Measurements from ENCODE around the gene RPS10. TPM values are rescaled to one million over a fixed set of nuclear protein-coding genes. Genes with fewer than 3 reads are reported as not detected.
A peak's percentile ranks its signal among the peaks of the same experiment; 100 is the strongest.

Gene RPS10
- total and polyA plus RNA-seq, 2 of the 8 experiments (the other 6 are each of a cell fraction or from before 2014, with no cell fraction given): 2,408 to 11,142 TPM

GRCh38 chr6:34465531-34466241 lies 39.8 kb upstream of the RPS10 start, which contains the start of gene PACSIN1:
PACSIN1 (plus strand) TSS chr6:34466076; CDS start chr6:34526306, 60,230 bp downstream.
- Histone ChIP-seq H3K4me3 (ENCODE audit: extremely low read depth in 1 of 4, insufficient read depth in 2 of 4, low read depth in 3 of 4, low read length in 4 of 4) (peak within 1 kb of the TSS; percentile 56 to 98 (median 64)), H3K23me2 (ENCODE audit: low read depth, low read length) (peaks cover 14% of the 10 kb centered on the region), H3K79me2 (ENCODE audit: control insufficient read depth in 1 of 2, insufficient read depth in 2 of 2, low read length in 2 of 2) (no peaks in the 10 kb centered on the region), H2BK20ac (ENCODE audit: low read length) (no peak within 1 kb of the TSS), H3K4ac (replicated peaks; ENCODE audit: insufficient read length, low read depth, low read length) (no peak within 1 kb of the TSS), H2BK120ac (replicated peaks; ENCODE audit: low read depth, low read length) (no peak within 1 kb of the TSS), H2AK5ac (ENCODE audit: low read depth, low read length) (no peak within 1 kb of the TSS), H3K36me3 (ENCODE audit: control insufficient read depth in 2 of 4, insufficient read depth in 4 of 4, low read length in 3 of 4) (no peaks in the 10 kb centered on the region), H2BK12ac (ENCODE audit: low read depth, low read length) (peak within 1 kb of the TSS; percentile 55; the same call in 1 of the 2 replicates), H3K27me3 (replicated peaks in 1 of 4; ENCODE audit: control insufficient read depth in 3 of 4, extremely low read depth in 1 of 4, insufficient read depth in 3 of 4, low read length in 3 of 4) (peaks cover 0 to 11% (median 8%) of the 10 kb centered on the region in 4 experiments; a peak in 4 of 7 replicates), H3K4me2 (ENCODE audit: insufficient read depth in 1 of 2, low read depth in 2 of 2, low read length in 2 of 2) (peak within 1 kb of the TSS; percentile 76 to 100), H2AFZ (ENCODE audit: low read length) (peak within 1 kb of the TSS; percentile 94), H2BK15ac (ENCODE audit: low read length) (0 out of 2 replicates have a peak within 1 kb of the TSS, but pooled peaks have one; percentile 46), H3K23ac (ENCODE audit: insufficient read length) (no peak within 1 kb of the TSS), H4K8ac (ENCODE audit: extremely low read depth, insufficient read depth, low read length) (peak within 1 kb of the TSS; percentile 82), H3K27ac (ENCODE audit: low read depth, low read length) (no peak within 1 kb of the TSS), H3K4me1 (replicated peaks in 1 of 4; ENCODE audit: control insufficient read depth in 3 of 4, insufficient read depth in 4 of 4, low read length in 3 of 4) (peaks cover 0 to 13% (median 8%) of the 10 kb centered on the region in 4 experiments; a peak in 6 of 7 replicates), H3K9ac (replicated peaks in 1 of 4; ENCODE audit: extremely low read depth in 1 of 4, low read depth in 3 of 4, low read length in 3 of 4) (peak within 1 kb of the TSS in 1 of 4 experiments; percentile 33; a peak in 2 of 7 replicates), H3K56ac (replicated peaks; ENCODE audit: insufficient read length, low read depth, low read length) (peak within 1 kb of the TSS; percentile 51), H4K20me1 (replicated peaks in 1 of 2; ENCODE audit: control insufficient read depth in 1 of 2, insufficient read depth in 2 of 2, low read length in 2 of 2) (no peaks in the 10 kb centered on the region), H4K91ac (replicated peaks; ENCODE audit: insufficient read length, low read length) (no peak within 1 kb of the TSS), H3K79me1 (ENCODE audit: low read depth, low read length) (no peaks in the 10 kb centered on the region), H4K5ac (ENCODE audit: insufficient read length, low read depth, low read length) (peak within 1 kb of the TSS; percentile 16), H3K14ac (ENCODE audit: insufficient read length) (no peak within 1 kb of the TSS), H3K9me3 (ENCODE audit: insufficient read depth in 2 of 2, low read depth in 1 of 2, low read length in 1 of 2) (no peaks in the 10 kb centered on the region), H2BK5ac (ENCODE audit: low read depth, low read length) (no peak within 1 kb of the TSS), H3K18ac (ENCODE audit: extremely low read depth, low read length) (peak within 1 kb of the TSS; percentile 60)
- DNase-seq (ENCODE audit: low read depth in 1 of 2, low spot score in 2 of 2): peak in 1 of 2 experiments; percentile 77
- 4% methylated on average over 32 of the region's 67 CpGs; no CpG with 5 or more reads in 1 of the 2 experiments for WGBS, 2 experiments (ENCODE audit: extremely low coverage in 1 of 2, insufficient coverage in 1 of 2, insufficient read length in 1 of 2, insufficient replicate concordance in 2 of 2, low coverage in 1 of 2, low lambda C conversion rate in 2 of 2, missing lambda C conversion rate in 1 of 2)
- ChIA-PET CTCF (ENCODE audit: partially characterized antibody) (interaction anchor here (0.6 to 13.0 kb wide), 9 partner anchors 8 to 555 kb away, joined by 3 to 213 read pairs (median 3); partner anchors contain the start of gene SMIM29), POLR2A (ENCODE audit: partially characterized antibody) (interaction anchor here (0.9 to 2.9 kb wide), 7 partner anchors 9 to 115 kb away, joined by 3 to 11 read pairs (median 4); no protein-coding TSS in a partner anchor)
- no peak for FAIRE-seq
- TF ChIP-seq NANOG (IDR thresholded peaks at IDR 0.05; ENCODE audit: insufficient read depth, low read depth, low read length, poor library complexity, severe bottlenecking): no peak
- TF ChIP-seq CREB1 (IDR thresholded peaks at IDR 0.05): peak; percentile 70
- peak; percentile 25; the same call in 1 of the 2 replicates for TF ChIP-seq POLR2AphosphoS5 (IDR thresholded peaks at IDR 0.05; ENCODE audit: low read depth, low read length)
- TF ChIP-seq POLR2A (IDR thresholded peaks at IDR 0.05; ENCODE audit: control extremely low read depth in 1 of 2, low read depth in 2 of 2, low read length in 2 of 2): no peak
- peak; percentile 55 for TF ChIP-seq TAF1 (IDR thresholded peaks at IDR 0.05; ENCODE audit: low read depth, low read length)
- TF ChIP-seq SRF (IDR thresholded peaks at IDR 0.05; ENCODE audit: low read depth, low read length): no peak
- peak; percentile 13 for TF ChIP-seq ASH2L (IDR thresholded peaks at IDR 0.05; ENCODE audit: low read length)
- TF ChIP-seq BCL11A (IDR thresholded peaks at IDR 0.05; ENCODE audit: low read depth in 2 of 2, low read length in 2 of 2): no peak
- TF ChIP-seq TEAD4 (IDR thresholded peaks at IDR 0.05; ENCODE audit: low read depth, low read length): no peak
- no peak for TF ChIP-seq GABPA (IDR thresholded peaks at IDR 0.05; ENCODE audit: borderline replicate concordance, insufficient read depth, low read length)
- 0 out of 2 replicates have a peak, but pooled peaks have one; percentile 2 for TF ChIP-seq TBP (IDR thresholded peaks at IDR 0.05; ENCODE audit: low read depth, low read length)
- TF ChIP-seq E2F6 (IDR thresholded peaks at IDR 0.05): 0 out of 2 replicates have a peak, but pooled peaks have one; percentile 30
